ENCODE data around the gene WWP2.
"Not testable (repeated sequence)": the region's sequence is repeated elsewhere in the genome, so short reads cannot be mapped to it uniquely, and the experiment has no call there.

WWP2 gene

GRCh38 chr16:69761983-69762813, at the start of gene WWP2:
Gene WWP2, plus strand, starts transcription at chr16:69762332. Its CDS starts 24,679 bp downstream, at chr16:69787011.
- DNase-seq (ENCODE audit: low read depth), result no peak

- DNase-seq (ENCODE audit: low read depth), result no peak
Observed at GRCh38 chr16:69712914-69713581, 49.1 kb upstream of the WWP2 start.

DNA sequence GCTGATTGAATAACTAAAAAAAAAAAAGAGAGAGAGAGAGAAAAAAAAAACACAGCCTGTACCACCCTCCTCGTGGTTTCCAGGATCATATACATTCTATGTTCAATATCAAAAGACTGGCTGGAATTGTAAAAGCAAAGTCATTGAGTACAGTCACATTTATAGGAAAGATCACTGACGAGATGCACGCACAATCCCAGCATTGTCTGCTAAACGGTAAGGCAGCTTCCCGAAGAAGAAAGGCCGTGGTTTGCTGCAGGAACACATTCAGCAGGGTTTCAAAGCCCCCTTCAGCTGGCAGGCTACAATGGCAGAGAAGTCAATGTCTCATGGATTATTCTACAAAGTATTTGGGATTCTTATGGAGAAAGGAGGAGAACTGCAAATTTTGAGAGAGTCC, 45.1 kb upstream of the WWP2 start:
- no peak for DNase-seq (ENCODE audit: low read depth)

GRCh38 chr16:69718111-69718764, 43.9 kb upstream of the WWP2 start:
- no peak for DNase-seq (ENCODE audit: low read depth)

GRCh38 chr16:69720822-69721430, 41.2 kb upstream of the WWP2 start:
- no peak for DNase-seq (ENCODE audit: low read depth)

DNA sequence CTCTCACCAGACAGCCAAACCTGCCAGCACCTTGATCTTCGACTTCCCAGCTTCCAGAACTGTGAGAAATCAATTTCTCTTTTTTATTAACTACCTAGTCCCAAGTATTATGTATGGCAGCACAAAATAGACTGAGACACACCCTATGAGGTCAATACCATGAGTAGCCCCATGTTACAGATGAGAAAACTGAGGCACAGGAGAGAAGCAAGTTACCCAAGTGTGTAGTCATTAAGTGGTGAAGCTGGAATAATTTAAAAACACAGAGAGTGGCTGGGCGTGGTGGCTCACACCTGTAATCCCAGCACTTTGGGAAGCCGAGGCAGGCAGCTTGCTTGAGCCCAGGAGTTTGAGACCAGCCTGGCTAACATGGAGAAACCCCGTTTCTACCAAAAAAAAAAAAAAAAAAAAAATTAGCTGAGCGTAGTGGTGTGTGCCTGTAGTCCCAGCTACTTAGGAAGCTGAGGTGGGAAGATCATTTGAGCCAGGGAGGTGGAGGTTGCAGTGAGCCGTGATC, 40.6 kb upstream of the WWP2 start:
- DNase-seq (ENCODE audit: low read depth), result no peak

- no peak for DNase-seq (ENCODE audit: low read depth)
Observed at GRCh38 chr16:69724414-69724873, 37.7 kb upstream of the WWP2 start.

DNA sequence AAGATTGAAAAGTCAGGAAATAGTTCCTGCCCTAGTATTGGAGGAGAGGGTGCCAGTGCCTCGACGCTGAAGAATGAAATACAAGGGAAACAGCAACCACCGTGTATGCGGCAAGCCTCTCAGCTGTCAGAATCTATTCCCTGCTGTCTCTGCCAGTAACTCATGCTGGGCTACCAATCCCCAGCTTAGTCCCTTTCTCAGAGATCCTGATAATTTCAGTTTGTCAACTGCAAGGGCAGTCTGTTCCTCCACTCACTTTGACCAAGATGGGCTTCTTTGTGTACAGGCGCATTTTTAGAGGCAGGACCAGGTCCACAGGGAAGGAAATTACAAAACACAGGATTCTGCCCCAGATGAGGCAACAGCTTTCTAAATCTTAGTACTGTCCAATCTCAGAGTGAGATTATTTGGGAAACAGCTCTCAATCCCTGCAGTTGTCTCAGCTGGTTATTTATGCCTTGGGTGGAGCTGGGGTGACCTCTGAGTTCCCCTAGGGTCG, 37.1 kb upstream of the WWP2 start:
- DNase-seq (ENCODE audit: low read depth), result no peak

DNA sequence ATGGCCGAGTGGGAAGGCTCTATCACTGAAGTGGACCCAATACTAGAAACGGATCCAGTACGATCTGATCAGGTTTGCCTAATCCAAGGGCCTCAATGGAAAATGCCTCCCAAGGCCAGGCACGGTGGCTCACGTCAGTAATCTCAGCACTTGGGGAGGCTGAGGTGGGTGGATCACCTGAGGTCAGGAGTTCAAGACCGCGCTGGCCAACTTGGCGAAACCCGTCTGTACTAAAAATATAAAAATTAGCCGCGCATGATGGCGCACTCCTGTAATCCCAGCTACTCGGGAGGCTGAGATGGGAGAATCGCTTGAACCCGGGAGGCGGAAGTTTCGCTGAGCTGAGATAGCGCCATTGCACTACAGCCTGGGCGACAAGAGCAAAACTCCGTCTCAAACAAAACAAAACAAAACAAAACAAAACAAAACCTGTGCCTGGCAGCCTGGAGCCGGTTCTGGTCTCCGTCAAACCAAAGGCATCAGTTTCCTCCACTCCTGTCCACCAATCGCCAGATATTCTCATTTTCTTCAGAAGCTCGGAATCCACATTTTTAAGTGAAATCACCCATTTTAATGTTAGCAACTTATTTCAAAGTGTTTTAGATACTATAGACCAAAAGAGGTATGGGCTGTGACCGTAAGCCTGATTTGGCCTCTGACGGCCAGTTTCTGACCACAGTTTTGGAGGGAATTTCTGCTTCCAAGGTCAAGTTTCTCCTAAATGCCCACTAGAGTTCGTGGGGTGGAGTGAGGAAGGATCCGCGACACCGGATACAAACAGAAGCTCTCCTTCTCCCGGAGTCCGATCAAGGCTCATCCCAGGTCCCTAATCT, 36.4 kb upstream of the WWP2 start:
- DNase-seq (ENCODE audit: low read depth), result no peak

- peak; percentile 83 for DNase-seq (ENCODE audit: low read depth)
Observed at GRCh38 chr16:69726313-69727060, 35.6 kb upstream of the WWP2 start, which contains the start of gene NQO1. Gene NQO1, minus strand, starts transcription at chr16:69726560. Its CDS starts 121 bp downstream, at chr16:69726439.

GRCh38 chr16:69727916-69728270, 34.2 kb upstream of the WWP2 start:
- no peak for DNase-seq (ENCODE audit: low read depth)

DNA sequence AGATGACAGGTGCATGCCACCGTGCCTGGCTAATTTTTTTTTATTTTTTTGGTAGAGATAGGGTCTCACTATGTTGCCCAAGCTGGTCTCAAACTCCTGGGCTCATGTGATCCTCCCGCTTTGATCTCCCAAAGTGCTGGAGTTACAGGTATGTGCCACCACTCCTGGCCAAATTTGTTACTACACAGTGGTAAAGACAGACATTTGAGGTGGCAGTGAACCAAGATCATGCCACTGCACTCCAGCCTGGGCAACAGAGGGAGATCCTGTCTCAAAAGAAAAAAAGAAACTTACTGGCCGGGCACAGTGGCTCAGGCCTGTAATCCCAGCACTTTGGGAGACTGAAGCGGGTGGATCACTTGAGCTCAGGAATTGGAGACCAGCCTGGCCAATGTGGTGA, 33.1 kb upstream of the WWP2 start:
- DNase-seq (ENCODE audit: low read depth), result not testable (repeated sequence)

DNA sequence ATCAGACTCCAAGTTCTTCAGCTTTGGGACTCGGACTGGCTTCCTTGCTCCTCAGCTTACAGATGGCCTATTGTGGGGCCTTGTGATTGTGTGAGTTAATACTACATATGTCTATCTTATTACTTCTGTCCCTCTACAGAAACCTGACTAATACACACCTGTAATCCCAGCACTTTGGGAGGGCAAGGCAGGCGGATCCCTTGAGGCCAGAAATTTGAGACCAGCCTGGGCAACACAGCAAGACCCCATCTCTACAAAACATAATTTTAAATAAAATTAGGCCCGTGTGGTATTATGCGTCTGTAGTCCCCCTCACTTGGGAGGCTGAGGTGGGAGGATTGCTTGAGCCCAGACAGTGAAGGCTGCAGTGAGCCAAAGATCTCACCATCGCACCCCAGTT, 30.9 kb upstream of the WWP2 start:
- DNase-seq (ENCODE audit: low read depth), result not testable (repeated sequence)

DNA sequence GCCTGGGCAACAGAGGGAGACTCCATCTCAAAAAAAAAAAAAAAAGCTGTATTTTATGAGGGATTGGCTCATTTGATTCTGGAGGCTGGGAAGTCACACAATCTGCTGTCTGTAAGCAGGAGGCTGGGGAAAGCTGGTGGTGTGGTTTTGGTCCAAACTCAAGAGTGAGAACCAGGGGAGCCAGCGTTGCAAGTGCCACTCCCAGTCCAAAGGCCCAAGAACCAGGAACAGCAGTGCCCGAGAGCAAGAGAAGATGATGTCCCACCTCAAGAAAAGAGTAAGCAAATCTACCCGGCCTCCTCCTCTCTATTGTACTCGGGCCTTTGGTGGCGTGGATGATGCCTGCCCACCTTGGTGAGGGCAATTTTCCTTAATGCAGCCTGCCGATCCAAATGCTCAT, 30.0 kb upstream of the WWP2 start:
- DNase-seq (ENCODE audit: low read depth), result no peak

- no peak for DNase-seq (ENCODE audit: low read depth)
Observed at GRCh38 chr16:69741519-69741918, 20.6 kb upstream of the WWP2 start.

- DNase-seq (ENCODE audit: low read depth), result no peak
Observed at GRCh38 chr16:69741951-69742904, 19.9 kb upstream of the WWP2 start.

- no peak for DNase-seq (ENCODE audit: low read depth)
Observed at GRCh38 chr16:69744363-69745231, 17.5 kb upstream of the WWP2 start.

DNA sequence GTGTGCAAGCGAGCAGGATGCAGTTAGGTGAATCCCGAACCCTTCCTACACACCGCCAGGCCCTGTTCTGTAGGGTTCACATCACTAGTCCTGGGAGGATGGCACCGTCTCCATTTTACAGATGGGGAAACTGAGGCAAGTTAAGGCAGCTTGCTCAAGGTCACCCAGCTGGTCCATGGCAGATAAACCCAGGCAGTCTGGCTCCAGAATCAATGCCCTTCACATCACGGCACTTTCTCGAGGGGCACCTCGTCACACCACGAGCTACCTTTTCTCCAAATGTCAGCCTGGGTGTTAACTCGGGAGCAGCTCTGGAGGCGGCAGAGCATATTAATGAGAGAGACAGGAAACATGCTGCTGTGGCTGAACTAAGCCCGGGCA, 16.9 kb upstream of the WWP2 start:
- no peak for DNase-seq (ENCODE audit: low read depth)
